Measurements from ENCODE around the gene HIP1. TPM values are rescaled to one million over a fixed set of nuclear protein-coding genes. Genes with fewer than 3 reads are reported as not detected.
"Not testable (repeated sequence)": the region's sequence is repeated elsewhere in the genome, so short reads cannot be mapped to it uniquely, and the experiment has no call there.

Gene HIP1
- total RNA-seq, 1 experiment from 2014 or later = 10.7 TPM

DNA sequence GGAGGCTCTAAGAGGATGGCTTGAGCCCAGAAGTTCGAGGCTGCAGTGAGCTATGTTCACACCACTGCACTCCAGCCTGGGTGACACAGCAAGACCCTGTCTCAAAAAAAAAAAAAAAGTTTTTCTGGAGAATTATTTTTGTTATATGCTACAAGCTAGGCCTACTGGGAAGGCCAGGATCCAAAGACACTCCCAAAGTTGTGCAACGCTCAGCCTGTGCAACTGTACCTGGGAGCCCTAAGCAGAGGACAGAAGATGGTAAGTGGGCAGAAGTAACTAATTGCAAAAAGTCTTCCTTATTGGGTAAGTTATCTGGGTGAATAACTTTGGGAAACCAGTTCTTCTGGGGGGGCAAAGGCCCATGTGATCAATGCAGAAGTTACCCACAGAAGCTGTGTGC lies 17.3 kb downstream of the HIP1 start:
- Mint-ChIP-seq H3K4me3 (ENCODE audit: low read depth, unreplicated experiment) (no peak overlapping the region), H3K9me3 (ENCODE audit: low read depth, unreplicated experiment) (no peaks in the 10 kb centered on the region), H3K27ac (ENCODE audit: unreplicated experiment) (no peak overlapping the region), H3K27me3 (ENCODE audit: unreplicated experiment) (no peaks in the 10 kb centered on the region), H3K4me1 (ENCODE audit: low read depth, unreplicated experiment) (no peaks in the 10 kb centered on the region), H3K36me3 (ENCODE audit: insufficient read depth, unreplicated experiment) (no peaks in the 10 kb centered on the region)
- intact Hi-C loops (cut with micrococcal nuclease; ENCODE audit: unreplicated experiment) = loop anchor here (10.0 kb wide), 1 partner anchor 107 kb away; no protein-coding TSS in a partner anchor
- no TSS peak for BruUV-seq (replicated peaks)
- CTCF ChIA-PET = interaction anchor here (0.6 to 0.7 kb wide), 2 partner anchors 41 to 285 kb away, joined by 3 read pairs; no protein-coding TSS in a partner anchor
- no peak for TF ChIP-seq CTCF (IDR thresholded peaks at IDR 0.05; ENCODE audit: unreplicated experiment)
- no peak for DNase-seq

- intact Hi-C loops (cut with micrococcal nuclease; ENCODE audit: unreplicated experiment) = loop anchor here (10.0 kb wide), 1 partner anchor 105 kb away; no protein-coding TSS in a partner anchor
- Mint-ChIP-seq H3K36me3 (ENCODE audit: insufficient read depth, unreplicated experiment) (no peaks in the 10 kb centered on the region), H3K27ac (ENCODE audit: unreplicated experiment) (no peak overlapping the region), H3K4me1 (ENCODE audit: low read depth, unreplicated experiment) (no peaks in the 10 kb centered on the region), H3K9me3 (ENCODE audit: low read depth, unreplicated experiment) (peaks cover 3% of the 10 kb centered on the region), H3K27me3 (ENCODE audit: unreplicated experiment) (no peaks in the 10 kb centered on the region), H3K4me3 (ENCODE audit: low read depth, unreplicated experiment) (no peak overlapping the region)
- BruUV-seq (replicated peaks) = no TSS peak
- TF ChIP-seq CTCF (IDR thresholded peaks at IDR 0.05; ENCODE audit: unreplicated experiment) = no peak
- CTCF ChIA-PET = interaction anchor here (0.6 kb wide), 1 partner anchor 27 kb away, joined by 3 read pairs; no protein-coding TSS in a partner anchor
- DNase-seq = no peak
Measured at GRCh38 chr7:75719626-75720025, 19.1 kb downstream of the HIP1 start.

- CTCF ChIA-PET = no interaction called here
- Mint-ChIP-seq H3K9me3 (ENCODE audit: low read depth, unreplicated experiment) (peaks cover 3% of the 10 kb centered on the region), H3K36me3 (ENCODE audit: insufficient read depth, unreplicated experiment) (no peaks in the 10 kb centered on the region), H3K4me3 (ENCODE audit: low read depth, unreplicated experiment) (no peak overlapping the region), H3K27ac (ENCODE audit: unreplicated experiment) (no peak overlapping the region), H3K27me3 (ENCODE audit: unreplicated experiment) (no peaks in the 10 kb centered on the region), H3K4me1 (ENCODE audit: low read depth, unreplicated experiment) (no peaks in the 10 kb centered on the region)
- intact Hi-C loops (cut with micrococcal nuclease; ENCODE audit: unreplicated experiment) = no loop called here
- BruUV-seq (replicated peaks) = no TSS peak
- no peak for DNase-seq
- TF ChIP-seq CTCF (IDR thresholded peaks at IDR 0.05; ENCODE audit: unreplicated experiment) = no peak
Measured at GRCh38 chr7:75718390-75719031, 20.2 kb downstream of the HIP1 start.

DNA sequence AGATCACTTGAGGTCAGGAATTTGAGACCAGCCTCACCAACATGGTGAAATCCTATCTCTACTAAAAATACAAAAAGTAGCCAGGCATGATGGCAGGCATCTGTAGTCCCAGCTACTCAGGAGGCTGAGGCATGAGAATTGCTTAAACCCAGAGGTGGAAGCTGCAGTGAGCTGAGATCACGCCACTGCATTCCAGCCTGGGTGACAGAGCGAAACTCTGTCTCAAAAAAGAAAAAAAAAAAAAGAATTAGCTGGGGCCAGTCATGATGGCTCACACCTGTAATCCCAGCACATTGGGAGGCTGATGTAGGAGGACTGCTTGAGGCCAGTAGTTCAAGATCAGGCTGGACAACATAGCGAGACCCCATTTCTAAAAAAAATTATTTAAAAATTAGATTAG lies 21.0 kb downstream of the HIP1 start:
- intact Hi-C loops (cut with micrococcal nuclease; ENCODE audit: unreplicated experiment); H3K36me3 Mint-ChIP-seq (ENCODE audit: insufficient read depth, unreplicated experiment); H3K9me3 Mint-ChIP-seq (ENCODE audit: low read depth, unreplicated experiment); H3K27ac Mint-ChIP-seq (ENCODE audit: unreplicated experiment); H3K27me3 Mint-ChIP-seq (ENCODE audit: unreplicated experiment); H3K4me1 Mint-ChIP-seq (ENCODE audit: low read depth, unreplicated experiment); CTCF ChIA-PET; BruUV-seq (replicated peaks); H3K4me3 Mint-ChIP-seq (ENCODE audit: low read depth, unreplicated experiment); DNase-seq: not testable (repeated sequence)

GRCh38 chr7:75716992-75717626 lies 21.6 kb downstream of the HIP1 start:
- DNase-seq = no peak

More at GRCh38 chr7:75716992-75717626, 21.6 kb downstream of the HIP1 start:
- H3K4me3 Mint-ChIP-seq (ENCODE audit: low read depth, unreplicated experiment) = no peak overlapping the region
- BruUV-seq (replicated peaks) = no TSS peak
- CTCF ChIA-PET = no interaction called here
- H3K4me1 Mint-ChIP-seq (ENCODE audit: low read depth, unreplicated experiment) = no peaks in the 10 kb centered on the region
- peaks cover 13% of the 10 kb centered on the region for H3K27me3 Mint-ChIP-seq (ENCODE audit: unreplicated experiment)
- H3K27ac Mint-ChIP-seq (ENCODE audit: unreplicated experiment) = no peak overlapping the region
- H3K9me3 Mint-ChIP-seq (ENCODE audit: low read depth, unreplicated experiment) = peaks cover 3% of the 10 kb centered on the region
- intact Hi-C loops (cut with micrococcal nuclease; ENCODE audit: unreplicated experiment) = no loop called here
- no peaks in the 10 kb centered on the region for H3K36me3 Mint-ChIP-seq (ENCODE audit: insufficient read depth, unreplicated experiment)
- no peak for TF ChIP-seq CTCF (IDR thresholded peaks at IDR 0.05; ENCODE audit: unreplicated experiment)
